NCI-H524 (cell line): Measurements from ENCODE around the gene PCNT.
"Not testable (repeated sequence)": the region's sequence is repeated elsewhere in the genome, so short reads cannot be mapped to it uniquely, and the experiment has no call there.

Experiments used
- DNase-seq, 2 experiments: peaks; one replicate each; lab custom pipeline; 2025; lab: John Stamatoyannopoulos, UW

PCNT gene

DNA sequence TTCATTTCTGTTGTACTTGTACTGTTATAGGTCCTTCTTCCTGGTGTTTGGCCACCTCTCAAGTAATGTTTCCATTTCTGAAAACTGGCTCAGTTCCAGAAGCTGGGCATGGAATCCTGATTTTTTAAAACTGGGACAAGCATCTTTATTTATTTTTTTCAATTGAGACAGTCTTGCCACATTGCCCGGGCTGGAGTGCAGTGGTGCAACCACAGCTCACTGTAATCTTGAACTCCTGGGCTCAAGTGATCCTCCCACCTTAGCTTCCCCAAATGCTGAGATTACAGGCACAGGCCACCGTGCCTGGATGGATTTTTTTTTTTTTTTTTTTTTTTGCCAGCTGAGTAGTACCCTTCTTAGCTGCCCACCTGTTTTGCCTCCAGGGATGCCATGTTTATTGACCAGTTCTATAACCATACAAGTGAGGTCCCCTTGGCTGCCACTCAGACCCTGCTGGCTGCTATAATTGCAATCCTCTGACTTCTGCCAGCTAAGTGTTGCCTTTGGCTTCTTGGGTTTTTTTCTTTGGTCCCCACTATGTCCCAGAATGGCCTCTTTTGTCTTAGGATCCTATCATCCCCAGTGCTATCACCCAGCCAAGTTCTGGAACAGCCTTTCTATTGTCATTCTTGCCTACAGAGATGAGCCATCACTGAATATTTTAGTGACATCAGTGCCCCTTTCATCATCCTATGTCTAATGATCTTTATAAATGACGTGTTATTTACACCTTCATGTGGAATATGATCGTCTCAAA lies 130.9 kb downstream of the PCNT start:
- no peak for DNase-seq

DNA sequence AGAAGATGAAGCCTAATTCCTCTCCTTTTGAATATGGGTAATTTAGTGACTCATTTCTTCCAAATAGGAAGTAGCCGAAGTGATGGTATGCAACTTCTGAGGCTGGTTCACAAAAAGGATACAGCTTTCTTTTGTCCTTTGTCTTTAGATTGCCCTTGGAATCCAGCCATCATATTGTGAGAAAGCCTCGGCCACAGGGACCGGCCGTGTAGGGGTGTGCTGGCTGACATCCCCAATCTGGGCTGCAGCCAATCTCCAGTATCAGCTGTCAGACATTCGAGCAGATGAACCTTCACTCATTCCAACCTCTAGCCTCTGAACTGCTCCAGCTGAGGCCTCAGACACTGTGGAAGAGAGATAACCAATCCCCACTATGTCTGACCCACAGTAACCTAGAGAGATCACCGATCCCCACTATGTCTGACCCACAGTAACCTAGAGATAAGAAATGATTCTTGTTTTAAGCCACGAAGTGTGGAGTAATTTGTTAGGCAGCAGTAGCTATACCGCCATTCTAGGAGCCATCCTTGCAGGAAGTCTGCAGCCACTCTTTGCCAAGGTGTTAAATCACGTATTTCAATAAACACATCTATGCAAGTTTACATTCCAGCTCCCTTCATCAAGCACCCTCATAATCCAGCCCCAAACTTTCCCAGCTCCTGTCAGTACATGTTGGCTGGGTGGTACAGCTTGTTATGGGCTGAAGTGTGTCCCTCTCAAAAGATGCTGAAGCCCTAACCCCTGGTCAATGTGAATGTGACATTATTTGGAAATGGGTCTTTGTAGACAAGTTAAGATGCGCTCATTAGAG lies 131.8 kb downstream of the PCNT start:
- no peak for DNase-seq

DNA sequence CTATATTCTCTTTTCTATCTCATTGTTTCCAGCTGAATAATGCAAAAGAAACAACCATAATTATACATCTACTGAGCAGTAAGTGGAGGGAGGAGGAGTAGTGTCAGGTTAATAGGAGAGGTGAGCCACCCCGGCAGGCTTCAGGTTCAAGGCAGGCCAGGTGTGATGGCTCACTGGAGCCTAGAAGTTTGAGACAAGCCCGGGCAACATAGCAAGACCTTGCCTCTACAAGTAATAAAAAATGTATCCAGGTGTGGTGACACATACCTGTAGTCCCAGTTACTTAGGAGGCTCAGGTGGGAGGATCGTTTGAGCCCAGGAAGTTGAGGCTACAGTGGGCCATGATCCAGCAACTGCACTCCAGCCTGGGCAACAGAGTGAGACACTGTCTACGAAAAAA lies 132.8 kb downstream of the PCNT start:
- DNase-seq: no peak

DNA sequence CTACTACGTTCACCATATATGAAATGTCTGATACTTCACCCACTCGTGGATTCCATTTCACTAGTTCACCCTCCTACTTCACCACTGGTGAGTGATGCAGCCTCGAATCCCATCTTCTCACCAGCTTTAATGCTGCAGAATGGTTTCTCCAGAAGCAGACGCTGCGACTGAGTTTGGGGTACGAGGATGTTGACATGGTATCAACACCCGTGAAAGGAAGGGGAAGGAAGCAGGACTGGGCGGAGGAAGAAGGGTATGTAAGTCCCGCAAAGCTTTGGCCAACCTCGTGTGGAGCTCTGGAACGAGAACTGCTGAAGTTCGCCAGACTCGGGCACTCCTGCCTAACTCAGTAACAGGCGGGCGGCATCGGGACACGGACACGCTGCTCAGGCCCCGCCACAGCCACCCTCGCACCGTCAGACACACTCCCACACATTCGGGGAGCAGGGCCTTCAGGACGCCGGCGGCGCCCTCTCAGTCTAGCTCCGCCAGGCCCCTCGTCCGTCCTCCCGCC lies 133.9 kb downstream of the PCNT start:
- DNase-seq: peak; percentile 6 to 45

DNA sequence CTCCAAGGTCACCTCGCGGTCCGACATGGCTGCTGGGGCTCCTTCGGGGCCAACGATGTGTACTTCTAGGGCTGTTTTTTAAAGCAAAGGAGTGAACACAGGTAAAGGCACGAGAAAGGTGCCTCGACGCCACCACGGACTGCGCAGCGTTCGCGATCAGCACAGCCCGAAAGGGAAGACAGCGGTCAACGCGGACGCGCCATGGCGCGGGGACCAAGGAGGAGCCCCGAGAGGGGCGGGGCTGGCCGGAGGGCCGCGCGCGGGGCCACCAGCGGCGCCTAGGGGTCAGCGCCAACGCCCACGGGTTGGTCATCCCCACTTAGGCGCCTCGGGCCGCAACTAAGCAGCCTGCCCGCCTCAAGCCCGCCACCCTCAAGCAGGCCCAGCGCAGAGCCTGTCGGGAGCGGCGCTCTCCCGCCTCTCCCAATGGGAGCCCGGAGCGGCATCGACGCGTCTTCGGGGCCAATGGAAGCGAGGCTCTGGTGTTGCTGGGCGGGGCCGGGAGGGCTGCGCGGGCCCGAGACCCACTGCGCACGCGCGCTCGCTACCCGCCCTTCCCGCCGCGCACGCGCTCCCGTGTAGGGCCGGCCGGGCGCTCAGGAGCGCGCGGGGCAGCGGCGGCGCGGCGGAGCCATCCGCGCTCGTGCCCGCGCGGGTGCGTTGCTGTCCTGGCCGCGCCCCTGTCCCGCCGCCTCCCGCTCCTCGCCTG lies 134.5 kb downstream of the PCNT start, which contains the start of gene DIP2A:
Gene DIP2A, plus strand, starts transcription at position 577 of the 709 bp plus-strand sequence. CDS start 241 bp downstream, outside the sequence.
- DNase-seq: peak; percentile 93 to 98

DNA sequence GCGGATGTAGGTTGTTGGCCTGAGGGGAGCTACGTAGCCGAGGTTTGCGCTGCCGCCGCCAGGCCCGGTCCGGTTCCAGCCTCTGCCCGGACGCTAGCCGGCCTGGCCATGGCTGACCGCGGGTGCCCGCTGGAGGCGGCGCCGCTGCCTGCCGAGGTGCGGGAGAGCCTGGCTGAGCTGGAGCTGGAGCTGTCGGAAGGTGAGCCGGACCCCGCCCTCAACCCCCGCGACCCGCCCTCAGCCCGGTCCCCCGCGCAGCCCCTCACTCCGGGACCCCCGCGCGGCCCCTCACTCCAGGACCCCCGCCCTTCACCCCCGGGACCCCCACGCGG lies 135.0 kb downstream of the PCNT start:
- no peak for DNase-seq

DNA sequence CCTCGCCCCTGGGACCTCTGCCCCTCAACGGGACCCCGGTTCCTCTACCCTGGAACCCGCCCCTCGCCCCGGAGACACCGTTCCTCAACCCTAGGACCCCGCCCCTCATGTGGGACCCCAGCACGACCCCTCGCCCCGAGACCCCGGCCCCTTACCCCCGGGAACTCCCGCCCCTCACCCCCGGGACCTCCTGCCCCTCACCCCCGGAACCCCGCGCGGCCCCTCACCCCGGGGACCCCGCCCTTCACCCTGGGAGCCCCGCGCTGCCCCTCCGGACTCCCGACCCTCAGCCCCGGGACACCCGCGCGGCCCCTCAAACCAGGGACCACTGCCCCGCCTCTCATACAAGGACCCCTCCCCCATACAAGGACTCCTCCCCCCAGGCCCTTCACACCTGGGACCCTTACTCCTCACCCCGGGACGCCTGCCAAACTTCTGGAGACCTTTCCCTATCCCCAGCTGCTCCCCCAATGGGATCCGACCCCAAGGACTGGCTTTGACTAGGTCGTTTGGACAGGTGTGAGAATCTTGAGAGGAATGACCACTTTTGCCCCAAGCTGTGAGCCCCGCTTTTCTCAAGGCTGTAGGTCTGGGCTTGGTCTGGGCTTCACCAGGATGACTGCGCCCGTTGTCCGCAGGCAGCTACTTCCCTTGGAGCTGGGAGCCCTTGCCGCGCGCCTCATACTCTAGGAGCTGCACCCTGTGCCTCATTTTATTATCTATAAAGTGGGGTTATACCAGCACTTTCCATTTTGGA lies 135.6 kb downstream of the PCNT start:
- DNase-seq: peak; percentile 3 to 19

DNA sequence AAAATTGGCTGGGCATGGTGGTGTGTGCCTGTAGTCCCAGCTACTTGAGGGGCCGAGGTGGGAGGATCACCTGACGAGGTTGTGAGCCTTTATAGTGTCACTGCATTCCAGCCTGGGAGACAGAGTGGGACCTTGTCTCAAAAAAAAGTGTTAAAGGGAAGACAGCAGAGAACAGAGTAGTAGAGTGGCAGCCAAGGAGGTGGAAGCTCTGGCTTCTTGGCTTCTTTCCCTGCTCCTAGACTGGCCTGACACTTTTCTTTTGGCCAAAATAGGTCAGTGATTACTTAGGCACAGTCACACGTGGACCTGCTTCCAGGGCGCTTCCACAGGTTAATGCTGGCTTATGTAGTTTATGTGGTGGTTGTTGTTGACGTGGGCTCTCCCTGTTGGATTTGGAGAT lies 138.0 kb downstream of the PCNT start:
- DNase-seq: no peak

DNA sequence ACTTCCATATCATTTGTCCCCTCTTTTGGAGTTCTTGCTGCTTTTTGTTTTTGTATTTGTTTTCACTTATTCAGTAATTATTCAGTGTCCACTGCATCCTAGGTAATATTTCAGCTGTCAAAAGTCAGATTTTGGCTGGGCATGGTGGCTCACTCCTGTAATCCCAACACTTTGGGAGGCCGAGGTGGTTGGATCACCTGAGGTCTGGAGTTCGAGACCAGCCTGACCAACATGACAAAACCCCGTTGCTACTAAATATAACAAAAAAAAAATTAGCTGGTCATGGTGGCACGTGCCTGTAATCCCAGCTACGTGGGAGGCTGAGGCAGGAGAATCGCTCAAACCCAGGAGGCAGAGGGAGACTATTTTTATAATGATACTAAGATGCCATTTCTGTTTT lies 141.2 kb downstream of the PCNT start:
- DNase-seq: not testable (repeated sequence)

DNA sequence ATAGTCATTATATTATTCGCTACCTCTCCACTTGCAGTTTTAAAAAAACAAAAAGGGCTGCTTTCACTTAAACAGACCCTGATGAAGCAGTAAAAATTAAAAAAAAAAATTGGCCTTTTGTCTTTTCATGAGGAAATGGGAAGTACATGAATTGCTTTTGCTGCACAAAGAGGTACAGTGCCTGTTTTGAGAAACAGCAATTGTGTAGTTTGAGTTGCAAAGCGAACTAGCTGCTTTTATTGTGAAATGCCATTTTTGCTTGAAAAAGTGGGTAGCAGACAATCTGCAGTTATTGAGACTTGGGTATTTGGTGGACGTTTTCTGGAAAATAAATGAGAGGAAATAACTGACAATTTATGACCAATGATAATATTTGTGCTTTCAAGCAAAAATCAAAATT lies 141.7 kb downstream of the PCNT start:
- DNase-seq: no peak

DNA sequence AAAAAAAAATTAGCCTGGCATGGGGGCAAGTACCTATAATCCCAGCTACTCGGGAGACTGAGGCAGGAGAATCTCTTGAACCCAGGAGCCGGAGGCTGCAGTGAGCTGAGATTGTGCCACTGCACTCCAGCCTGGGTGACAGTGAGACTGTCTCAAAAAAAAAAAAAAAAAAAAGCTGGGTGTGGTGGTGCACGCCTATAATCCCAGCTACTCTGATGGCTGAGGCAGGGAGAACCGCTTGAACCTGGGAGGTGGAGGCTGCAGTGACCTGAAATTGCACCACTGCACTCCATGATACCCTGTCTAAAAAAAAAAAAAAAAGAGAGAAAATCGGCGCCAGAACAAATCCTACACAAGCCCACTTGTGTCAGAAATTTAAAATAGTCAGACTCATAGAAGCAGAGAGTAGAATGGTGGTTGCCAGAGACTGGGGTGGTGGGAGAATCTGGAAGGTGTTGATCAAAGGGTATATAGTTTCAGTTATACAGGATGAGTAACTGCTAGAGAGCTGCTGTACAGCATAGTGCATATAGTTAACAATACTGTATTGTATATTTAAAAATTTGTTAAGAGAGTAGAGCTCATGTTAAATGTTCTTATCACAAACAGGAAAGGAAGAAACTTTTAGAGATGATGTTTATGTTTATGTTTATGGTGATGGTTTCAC lies 144.3 kb downstream of the PCNT start:
- DNase-seq: no peak

DNA sequence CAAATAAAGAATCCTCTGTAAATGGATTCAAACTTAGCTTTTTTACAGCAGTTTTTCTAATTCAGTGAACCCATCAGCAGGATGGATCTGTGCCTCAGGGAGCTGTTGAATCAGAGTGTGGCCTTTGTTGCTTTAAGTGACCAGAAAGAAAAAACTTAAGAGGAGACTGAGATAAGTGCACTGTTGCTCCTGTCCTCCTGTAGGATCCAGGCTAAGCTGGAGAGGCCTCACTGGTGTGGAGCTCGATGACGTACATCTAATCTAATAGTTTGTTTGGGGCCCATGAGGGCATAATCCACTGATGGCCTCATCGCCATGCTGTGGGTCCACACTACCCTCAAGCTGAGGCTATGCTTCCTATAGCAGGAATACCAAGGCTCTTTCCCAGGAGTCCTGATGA lies 145.3 kb downstream of the PCNT start:
- no peak for DNase-seq

DNA sequence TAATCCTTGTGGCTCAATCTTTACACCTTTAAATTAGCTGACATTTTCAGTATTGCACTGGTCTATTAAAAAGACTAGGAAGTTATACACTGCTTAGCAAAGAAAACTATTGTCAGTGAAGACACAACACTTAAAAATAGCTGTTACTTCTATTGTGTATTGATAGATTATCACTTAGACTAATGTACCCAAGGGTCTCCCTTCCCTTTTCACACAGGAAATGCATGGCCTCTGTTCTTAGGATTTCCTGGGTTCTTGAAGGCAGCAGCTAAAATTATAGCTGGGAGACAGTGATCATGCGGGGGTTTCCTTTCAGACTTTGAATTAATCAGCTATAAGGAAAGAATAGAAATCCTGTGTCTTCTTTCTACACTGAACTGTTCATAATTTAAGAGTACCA lies 147.6 kb downstream of the PCNT start:
- DNase-seq: no peak

DNA sequence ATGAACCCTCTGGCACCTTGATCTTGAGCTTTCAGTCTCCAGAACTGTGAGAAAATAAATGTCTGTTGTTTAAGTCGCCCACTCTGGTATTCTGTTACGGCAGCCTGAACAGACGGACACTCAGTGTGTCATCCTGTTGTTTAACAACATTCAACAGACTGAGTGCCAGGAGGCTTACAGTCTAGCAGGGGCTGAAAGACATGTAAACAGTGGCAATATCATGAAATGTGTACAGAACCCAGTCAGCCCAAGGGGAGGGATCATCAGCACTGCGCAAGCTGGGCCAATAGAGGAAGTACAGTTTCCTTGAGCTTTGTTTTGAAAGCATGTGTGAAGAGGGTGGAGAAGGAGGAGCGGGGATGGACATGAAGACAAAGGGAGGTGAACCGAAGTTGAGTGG lies 148.3 kb downstream of the PCNT start:
- DNase-seq: no peak

DNA sequence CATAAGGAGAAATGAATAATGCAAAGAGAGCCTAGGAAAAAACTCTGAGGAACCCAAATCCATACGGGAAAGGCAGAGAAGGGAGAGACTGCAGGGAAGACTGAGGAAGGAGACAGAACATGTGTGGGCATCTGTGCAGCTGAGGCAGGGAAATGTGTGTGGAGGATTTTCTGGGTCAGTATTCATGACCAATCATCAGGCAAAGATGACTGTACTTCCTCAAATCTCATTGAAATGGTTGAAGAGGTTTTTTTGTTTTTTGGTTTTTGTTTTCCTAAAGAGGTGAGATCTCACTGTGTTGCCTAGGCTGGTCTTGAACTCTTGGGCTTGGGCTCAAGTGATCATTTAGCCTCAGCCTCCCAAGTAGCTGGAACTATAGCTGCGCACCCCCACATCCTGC lies 150.4 kb downstream of the PCNT start:
- DNase-seq: no peak

DNA sequence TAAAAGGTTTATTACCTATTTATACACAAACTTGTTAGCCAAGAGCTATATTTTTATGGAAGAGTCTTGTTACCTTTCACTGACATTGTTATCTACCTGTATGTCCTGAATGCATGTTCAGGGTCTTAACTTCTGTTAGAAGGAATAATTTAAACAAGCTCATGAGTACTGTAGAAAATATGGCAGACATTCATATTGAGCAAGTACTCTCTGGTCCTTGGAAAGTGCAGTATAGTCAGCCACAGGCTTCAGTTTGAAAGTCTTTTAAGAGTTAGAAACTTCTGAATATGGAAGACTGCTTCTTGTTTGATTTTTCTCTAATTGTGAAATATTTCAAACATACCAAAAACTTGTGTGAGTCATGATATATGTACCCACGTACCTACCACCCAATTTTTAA lies 151.3 kb downstream of the PCNT start:
- DNase-seq: no peak

DNA sequence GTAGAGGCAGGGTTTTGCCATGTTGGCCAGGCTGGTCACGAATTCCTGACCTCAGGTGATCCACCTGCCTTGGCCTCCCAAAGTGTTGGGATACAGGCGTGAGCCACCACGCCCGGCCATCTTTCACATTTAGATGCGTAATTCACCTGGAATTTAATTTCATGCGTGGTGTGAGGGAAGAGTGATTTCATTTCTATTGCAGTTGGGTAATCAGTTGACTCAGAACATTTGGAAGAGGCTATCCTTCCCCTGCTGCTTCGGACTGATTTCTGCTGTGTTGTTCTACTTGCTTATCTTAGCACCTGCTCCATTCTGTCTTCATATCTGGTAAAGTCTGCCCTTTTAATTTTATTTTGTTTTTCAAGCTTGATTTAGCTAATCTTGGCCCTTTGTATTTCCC lies 153.8 kb downstream of the PCNT start:
- DNase-seq: no peak

DNA sequence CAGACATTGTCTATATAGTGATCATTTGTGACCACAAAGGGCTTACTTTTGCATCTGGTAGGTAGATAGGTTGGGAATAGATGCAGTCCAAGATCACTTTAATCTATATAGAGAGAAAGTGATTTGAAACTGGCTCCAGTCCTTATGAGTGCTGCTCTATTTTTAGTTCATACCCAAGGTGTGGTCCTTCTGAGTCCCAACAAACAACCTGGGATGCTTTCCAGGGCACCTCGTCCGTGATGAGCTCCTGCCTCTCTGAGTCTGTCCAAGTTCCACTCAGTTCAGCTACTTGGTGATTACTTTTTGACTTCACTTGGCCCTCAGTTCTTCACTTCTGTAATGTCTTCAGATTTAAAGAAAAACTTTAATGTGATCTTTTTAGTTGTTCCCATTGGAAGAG lies 155.0 kb downstream of the PCNT start:
- no peak for DNase-seq

DNA sequence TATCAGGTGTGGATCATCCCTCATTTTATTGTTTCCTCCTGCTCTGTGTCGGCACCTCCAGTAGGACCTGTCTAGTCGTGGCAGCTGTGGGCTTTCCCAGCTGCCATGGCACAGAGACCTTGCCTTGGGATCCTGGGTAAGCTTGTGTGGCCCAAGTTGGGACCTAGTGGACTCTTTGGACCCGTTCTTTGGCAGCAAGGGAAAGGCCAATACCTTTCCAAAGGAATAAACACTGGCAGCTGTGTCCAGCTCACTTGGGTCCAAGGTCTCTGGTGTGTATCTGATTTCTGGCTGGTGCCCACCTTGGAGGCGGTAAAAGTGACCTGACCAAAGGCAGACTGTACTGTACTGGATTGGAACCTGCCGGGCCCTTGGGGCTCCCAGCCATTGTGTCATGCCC lies 156.5 kb downstream of the PCNT start:
- no peak for DNase-seq

DNA sequence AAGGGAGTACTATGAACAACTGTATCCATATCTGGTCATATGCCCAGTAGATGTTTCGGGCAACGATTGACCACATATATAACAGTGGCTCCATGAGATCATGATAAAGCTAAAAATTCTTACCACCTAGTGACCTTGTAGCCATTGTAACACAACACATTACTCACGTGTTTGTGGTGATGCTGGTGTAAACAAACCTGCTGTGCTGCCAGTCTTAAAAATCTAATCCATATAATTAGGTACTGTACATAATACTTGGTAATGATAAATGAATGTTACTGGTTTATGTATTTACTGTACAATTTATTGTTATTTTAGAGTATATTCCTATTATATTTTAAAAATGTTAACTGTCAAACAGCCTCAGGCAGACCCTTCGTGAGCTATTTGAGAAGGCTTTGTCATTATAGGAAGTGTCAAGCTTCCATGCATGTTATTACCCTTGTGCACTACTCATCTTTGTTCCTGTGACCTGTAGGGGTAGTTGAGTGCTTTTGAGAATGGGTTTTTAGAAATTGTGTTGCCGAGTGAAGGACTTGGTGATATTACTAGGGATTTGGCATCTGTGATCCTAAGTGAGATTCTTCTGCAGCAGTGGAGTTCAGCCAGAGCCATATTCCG lies 158.4 kb downstream of the PCNT start:
- DNase-seq: no peak

DNA sequence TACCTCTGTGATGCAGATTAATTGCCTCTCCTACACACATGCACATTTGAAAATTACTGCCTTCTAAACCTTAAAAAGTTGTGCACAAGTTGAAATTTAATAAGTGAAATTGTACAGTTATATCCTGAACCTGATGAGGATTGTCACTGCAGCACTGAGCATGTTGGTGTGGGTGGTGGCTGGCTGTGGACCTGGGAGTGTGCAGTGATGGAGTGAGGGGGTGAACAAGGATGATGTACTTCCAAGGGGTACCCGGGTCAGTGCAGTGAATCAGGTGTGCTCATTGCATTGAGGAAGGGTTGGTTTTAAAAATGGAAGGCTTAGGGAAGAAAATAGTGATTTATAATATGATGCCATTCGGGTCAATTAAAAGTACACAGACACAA lies 158.9 kb downstream of the PCNT start:
- DNase-seq: no peak
